Measurements from ENCODE around the gene DIP2C.
"Not testable (repeated sequence)": the region's sequence is repeated elsewhere in the genome, so short reads cannot be mapped to it uniquely, and the experiment has no call there.

The DIP2C gene

DNA sequence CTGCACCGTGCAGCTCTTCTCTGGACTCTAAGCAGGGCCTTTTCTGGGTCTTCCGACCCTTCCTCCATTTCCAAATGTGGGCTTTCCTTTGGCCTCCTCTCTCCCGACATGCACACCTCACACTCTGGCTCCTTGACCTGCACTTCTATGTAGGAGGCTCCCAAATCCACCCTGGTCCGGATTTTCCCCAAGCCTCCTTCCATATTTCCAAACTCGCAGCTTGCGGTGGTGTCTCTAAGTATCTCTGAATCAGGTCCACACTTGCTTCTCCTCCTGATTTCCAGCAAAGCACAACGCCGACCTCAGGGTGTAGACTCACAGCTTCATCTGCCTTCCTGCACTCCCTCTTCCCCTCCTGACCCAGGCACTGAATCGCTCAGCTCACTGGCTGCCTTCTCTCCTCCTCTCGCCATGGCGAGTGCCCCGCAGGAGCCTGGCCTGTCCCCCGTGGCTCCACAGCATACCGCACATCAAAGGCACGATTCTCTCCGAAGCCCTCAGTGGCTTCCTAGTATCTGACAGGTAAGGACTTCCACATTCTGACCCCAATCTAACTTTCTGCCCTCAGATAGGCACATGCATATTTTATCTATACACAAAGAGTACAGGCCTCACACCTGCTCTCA is 27.8 kb downstream of the DIP2C start:
- no peaks in the 10 kb centered on the region for H3K36me3 ChIP-seq (ENCODE audit: control insufficient read depth, insufficient read depth, low read length)
- no peak for DNase-seq (ENCODE audit: extremely low read depth, insufficient read length)
- no peak overlapping the region for H3K4me3 ChIP-seq (replicated peaks; ENCODE audit: low read depth, low read length)
- TF ChIP-seq, protein P1, sequence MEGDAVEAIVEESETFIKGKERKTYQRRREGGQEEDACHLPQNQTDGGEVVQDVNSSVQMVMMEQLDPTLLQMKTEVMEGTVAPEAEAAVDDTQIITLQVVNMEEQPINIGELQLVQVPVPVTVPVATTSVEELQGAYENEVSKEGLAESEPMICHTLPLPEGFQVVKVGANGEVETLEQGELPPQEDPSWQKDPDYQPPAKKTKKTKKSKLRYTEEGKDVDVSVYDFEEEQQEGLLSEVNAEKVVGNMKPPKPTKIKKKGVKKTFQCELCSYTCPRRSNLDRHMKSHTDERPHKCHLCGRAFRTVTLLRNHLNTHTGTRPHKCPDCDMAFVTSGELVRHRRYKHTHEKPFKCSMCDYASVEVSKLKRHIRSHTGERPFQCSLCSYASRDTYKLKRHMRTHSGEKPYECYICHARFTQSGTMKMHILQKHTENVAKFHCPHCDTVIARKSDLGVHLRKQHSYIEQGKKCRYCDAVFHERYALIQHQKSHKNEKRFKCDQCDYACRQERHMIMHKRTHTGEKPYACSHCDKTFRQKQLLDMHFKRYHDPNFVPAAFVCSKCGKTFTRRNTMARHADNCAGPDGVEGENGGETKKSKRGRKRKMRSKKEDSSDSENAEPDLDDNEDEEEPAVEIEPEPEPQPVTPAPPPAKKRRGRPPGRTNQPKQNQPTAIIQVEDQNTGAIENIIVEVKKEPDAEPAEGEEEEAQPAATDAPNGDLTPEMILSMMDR (IDR thresholded peaks at IDR 0.05; ENCODE audit: insufficient read depth, low read length, poor library complexity, severe bottlenecking) = no peak
- no peaks in the 10 kb centered on the region for H3K27me3 ChIP-seq (replicated peaks; ENCODE audit: control insufficient read depth, insufficient read depth, low read length)

DNA sequence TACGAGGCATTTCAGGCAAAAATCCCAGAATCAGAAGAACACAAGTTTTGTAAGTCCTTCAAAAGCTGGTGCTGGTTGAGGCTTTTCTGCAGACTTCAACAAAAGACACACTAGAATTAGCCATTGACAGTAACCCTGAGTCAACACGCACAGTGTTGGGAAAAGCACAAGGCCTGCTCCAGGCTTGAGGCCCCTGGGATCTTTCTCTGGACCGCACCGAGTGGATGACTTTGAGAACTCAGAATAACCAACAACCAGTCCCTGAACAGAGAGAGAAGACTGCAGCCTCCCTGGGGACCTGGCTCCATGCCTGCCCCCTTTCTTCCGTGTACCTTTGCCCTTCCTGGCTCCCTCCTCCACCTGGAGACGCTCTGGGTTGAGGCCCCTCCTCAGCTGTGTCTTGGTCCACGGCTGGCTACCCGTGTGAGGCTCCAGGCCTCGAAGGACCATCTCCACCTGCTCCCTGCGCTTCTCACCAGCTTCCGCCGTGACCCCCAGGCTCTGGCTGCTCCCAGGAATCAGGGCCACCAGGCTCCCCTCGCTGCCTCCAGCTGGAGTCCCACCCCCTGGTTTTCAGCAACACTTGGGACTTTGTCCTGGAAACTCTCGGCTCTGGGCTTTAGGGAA is 28.4 kb downstream of the DIP2C start:
- H3K4me3 ChIP-seq (replicated peaks; ENCODE audit: low read depth, low read length) = no peak overlapping the region
- H3K36me3 ChIP-seq (ENCODE audit: control insufficient read depth, insufficient read depth, low read length) = no peaks in the 10 kb centered on the region
- DNase-seq (ENCODE audit: extremely low read depth, insufficient read length) = no peak
- TF ChIP-seq, protein P1 (IDR thresholded peaks at IDR 0.05; ENCODE audit: insufficient read depth, low read length, poor library complexity, severe bottlenecking) = no peak
- H3K27me3 ChIP-seq (replicated peaks; ENCODE audit: control insufficient read depth, insufficient read depth, low read length) = no peaks in the 10 kb centered on the region

DNA sequence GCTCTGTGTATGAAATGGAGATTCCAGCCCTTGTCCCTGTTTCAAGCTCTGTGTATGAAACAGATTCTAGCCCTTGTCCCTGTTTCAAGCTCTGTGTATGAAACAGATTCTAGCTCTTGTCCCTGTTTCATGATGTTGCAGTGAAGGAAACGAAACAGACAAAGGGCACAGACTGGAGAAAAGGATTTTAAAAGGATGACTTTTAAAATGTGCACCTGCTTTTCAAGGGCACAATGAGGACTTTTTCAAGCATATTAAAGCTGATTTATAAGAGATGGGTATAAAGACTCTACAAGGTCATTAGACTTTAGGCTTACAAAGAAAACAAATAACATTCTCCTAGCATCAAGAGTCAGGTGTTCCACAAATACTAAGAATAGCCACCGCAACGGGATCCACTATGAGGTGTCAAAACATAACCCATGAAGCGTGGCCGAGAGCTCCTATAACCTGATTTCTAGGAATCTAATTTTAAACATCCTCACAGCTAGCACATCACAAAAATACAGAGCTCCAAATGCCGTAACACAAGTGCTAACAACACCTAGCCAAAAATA is 29.0 kb downstream of the DIP2C start:
- TF ChIP-seq, protein P1 (IDR thresholded peaks at IDR 0.05; ENCODE audit: insufficient read depth, low read length, poor library complexity, severe bottlenecking) = no peak
- no peaks in the 10 kb centered on the region for H3K27me3 ChIP-seq (replicated peaks; ENCODE audit: control insufficient read depth, insufficient read depth, low read length)
- no peaks in the 10 kb centered on the region for H3K36me3 ChIP-seq (ENCODE audit: control insufficient read depth, insufficient read depth, low read length)
- no peak for DNase-seq (ENCODE audit: extremely low read depth, insufficient read length)
- no peak overlapping the region for H3K4me3 ChIP-seq (replicated peaks; ENCODE audit: low read depth, low read length)

DNA sequence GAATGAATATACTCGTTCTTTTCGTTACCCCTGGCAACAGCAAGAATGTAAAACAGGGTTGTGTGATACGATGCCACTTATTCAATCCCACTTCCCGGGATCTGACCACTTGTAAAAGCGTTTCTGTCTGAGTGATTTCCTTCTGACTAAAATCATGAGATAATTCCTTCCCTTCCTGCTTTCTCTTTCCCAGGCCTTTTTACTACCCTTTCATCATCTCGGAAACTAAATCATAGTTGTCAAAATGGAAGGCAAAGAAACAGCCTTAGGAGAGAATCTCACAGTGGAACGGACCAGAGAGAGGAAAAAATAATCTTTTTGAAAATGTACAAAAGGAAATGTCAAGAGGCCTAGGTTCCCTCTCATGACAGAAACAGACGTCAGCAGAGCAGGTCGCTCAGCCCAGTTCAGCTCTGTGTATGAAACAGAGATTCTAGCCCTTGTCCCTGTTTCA is 29.8 kb downstream of the DIP2C start:
- no peaks in the 10 kb centered on the region for H3K36me3 ChIP-seq (ENCODE audit: control insufficient read depth, insufficient read depth, low read length)
- H3K4me3 ChIP-seq (replicated peaks; ENCODE audit: low read depth, low read length) = no peak overlapping the region
- no peak for DNase-seq (ENCODE audit: extremely low read depth, insufficient read length)
- TF ChIP-seq, protein P1 (IDR thresholded peaks at IDR 0.05; ENCODE audit: insufficient read depth, low read length, poor library complexity, severe bottlenecking) = no peak
- H3K27me3 ChIP-seq (replicated peaks; ENCODE audit: control insufficient read depth, insufficient read depth, low read length) = no peaks in the 10 kb centered on the region

DNA sequence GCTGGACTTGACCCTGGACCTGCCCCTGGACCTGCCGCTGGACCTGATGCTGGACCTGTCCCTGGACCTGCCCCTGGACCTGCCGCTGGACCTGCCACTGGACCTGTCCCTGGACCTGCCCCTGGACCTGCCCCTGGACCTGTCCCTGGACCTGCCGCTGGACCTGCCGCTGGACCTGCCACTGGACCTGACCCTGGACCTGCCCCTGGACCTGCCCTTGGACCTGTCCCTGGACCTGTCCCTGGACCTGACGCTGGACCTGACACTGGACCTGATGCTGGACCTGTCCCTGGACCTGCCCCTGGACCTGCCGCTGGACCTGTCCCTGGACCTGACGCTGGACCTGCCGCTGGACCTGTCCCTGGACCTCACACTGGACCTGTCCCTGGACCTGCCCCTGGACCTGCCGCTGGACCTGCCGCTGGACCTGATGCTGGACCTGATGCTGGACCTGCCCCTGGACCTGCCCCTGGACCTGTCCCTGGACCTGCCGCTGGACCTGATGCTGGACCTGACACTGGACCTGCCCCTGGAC is 31.6 kb downstream of the DIP2C start:
- DNase-seq (ENCODE audit: extremely low read depth, insufficient read length); H3K36me3 ChIP-seq (ENCODE audit: control insufficient read depth, insufficient read depth, low read length); H3K4me3 ChIP-seq (replicated peaks; ENCODE audit: low read depth, low read length); H3K27me3 ChIP-seq (replicated peaks; ENCODE audit: control insufficient read depth, insufficient read depth, low read length): not testable (repeated sequence)

DNA sequence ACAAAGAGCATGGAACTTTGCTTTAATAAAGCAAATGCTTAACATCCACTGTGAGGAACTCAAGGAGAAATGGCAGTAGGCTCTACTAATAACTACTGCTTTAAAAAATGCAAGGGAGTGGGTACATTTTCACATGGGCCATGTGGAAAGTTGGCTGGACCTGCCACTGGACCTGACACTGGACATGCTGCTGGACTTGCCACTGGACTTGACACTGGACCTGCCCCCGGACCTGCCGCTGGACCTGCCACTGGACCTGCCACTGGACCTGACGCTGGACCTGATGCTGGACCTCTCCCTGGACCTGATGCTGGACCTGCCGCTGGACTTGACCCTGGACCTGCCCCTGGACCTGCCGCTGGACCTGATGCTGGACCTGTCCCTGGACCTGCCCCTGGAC is 32.6 kb downstream of the DIP2C start:
- Histone ChIP-seq H3K4me3 (replicated peaks; ENCODE audit: low read depth, low read length) (no peak overlapping the region), H3K27me3 (replicated peaks; ENCODE audit: control insufficient read depth, insufficient read depth, low read length) (no peaks in the 10 kb centered on the region), H3K36me3 (ENCODE audit: control insufficient read depth, insufficient read depth, low read length) (no peaks in the 10 kb centered on the region)
- TF ChIP-seq, protein P1 (IDR thresholded peaks at IDR 0.05; ENCODE audit: insufficient read depth, low read length, poor library complexity, severe bottlenecking) = no peak
- no peak for DNase-seq (ENCODE audit: extremely low read depth, insufficient read length)
